Articular chondrocyte of knee joint (primary cell): ENCODE results near the gene ZNF326. TPM values are rescaled to one million over a fixed set of nuclear protein-coding genes. Genes with fewer than 3 reads are reported as not detected.

Source experiments
- small RNA-seq: library from RNA; depleted of rRNA; stranded (forward); fragments of <200 nt; gene quantifications from one replicate; pipeline ENCODE3, GENCODE V24; 2012
- total RNA-seq: library from RNA; depleted of rRNA; stranded (reverse); fragments of >200 nt; gene quantifications from 2 replicates; pipeline ENCODE4 v1.2.3, GENCODE V29; 2012

The ZNF326 gene, protein sequence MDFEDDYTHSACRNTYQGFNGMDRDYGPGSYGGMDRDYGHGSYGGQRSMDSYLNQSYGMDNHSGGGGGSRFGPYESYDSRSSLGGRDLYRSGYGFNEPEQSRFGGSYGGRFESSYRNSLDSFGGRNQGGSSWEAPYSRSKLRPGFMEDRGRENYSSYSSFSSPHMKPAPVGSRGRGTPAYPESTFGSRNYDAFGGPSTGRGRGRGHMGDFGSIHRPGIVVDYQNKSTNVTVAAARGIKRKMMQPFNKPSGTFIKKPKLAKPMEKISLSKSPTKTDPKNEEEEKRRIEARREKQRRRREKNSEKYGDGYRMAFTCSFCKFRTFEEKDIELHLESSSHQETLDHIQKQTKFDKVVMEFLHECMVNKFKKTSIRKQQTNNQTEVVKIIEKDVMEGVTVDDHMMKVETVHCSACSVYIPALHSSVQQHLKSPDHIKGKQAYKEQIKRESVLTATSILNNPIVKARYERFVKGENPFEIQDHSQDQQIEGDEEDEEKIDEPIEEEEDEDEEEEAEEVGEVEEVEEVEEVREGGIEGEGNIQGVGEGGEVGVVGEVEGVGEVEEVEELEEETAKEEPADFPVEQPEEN
- total RNA-seq, result 17.1 and 20.5 TPM in 2 replicates

DNA sequence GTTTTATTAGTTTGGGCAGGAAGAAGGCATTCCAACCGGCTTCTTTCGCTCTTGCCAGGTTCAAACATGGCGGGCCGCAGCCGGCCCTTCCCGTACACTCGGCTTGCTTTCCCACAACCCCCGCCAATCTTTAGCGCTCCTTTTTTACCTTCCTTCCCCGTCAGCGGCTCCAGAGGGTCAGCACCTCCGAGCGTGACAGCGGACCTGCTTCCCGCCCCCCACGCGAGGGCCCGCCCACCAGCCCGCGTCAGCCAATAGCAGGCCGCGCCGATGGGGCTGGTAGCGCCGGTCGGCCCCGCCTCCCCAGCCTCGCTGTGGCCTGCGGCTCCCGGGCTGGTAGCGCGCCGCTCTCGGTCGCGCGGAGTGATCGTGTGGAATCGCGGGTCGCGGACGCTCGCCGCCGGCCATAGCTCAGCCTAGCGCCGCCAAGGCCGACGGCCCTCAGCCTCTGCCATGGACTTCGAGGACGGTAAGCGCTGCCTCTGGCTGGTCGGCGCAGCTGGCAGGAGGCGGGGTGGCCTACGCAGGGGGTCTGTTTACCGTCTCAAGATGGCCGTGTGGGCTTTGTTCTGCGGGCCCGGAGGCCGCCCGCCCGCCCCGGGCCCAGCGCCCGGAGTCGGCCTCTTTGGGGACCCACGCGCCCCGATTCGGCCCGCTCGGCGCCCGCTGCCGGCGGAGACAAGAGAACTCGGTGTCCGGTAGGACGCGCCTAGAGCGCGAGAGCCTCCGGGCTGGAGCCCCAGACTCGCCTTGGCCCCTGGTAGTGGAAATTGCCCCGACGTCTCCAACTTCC, at the start of gene ZNF326:
TSS of gene ZNF326 (plus strand) at position 306 of the 793 bp plus-strand sequence. CDS start at position 454, 148 bp downstream.

Small RNAs within 50 kb of the gene (small RNA-seq; reads per million reads assigned to genes)
- not detected for gene RN7SKP272

Other genes starting within 250 kb of the ZNF326 start
- 24.8 and 26.8 TPM in 2 replicates for gene LRRC8D, start 174.1 kb upstream of the ZNF326 start, total RNA-seq